NB4 (cell line): ENCODE results near the gene ELAPOR1.

Experiments used
- CTCF ChIP-seq: IDR thresholded peaks from one replicate; pipeline ENCODE4 v1.5.1; 2012; ENCODE audit warnings: low read depth, low read length
- MAX ChIP-seq: IDR thresholded peaks from 2 replicates; pipeline ENCODE4 v1.6.1; 2011; ENCODE audit warnings: low read depth, low read length
- POLR2A ChIP-seq: IDR thresholded peaks from 2 replicates; pipeline ENCODE4 v1.6.1; 2011; ENCODE audit warnings: mild to moderate bottlenecking; ENCODE audit not compliant: insufficient read length; ENCODE audit errors: extremely low read depth

DNA sequence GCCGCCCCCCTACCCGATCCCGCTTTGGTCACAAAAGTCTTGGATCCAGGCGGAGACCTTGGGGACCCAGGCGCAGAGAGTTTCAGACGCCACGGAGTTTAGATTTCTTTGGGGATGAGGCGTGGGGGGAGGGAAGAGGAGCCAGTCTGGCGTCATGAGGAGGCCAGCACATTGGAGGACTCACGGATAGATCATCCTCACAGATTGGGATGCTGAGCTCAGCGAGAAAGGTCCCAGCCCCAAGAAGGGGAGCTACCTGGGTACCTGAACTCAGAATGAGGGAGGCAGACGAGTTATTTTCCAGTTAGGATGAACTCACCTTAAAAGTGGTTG lies 393 bp downstream of the ELAPOR1 start:
- TF ChIP-seq CTCF (no peak), MAX (no peak), POLR2A (no peak)
